ACC112 (cell line): ENCODE data around the gene SYPL2.

ENCODE experiments used
- H2AFZ ChIP-seq: fragments of 200-600 bp; sonication (generic); one replicate; pipeline ENCODE4 v1.6.0; 2017; ENCODE audit warnings: antibody characterized with exemption, low read length; ENCODE audit not compliant: unreplicated experiment
- H3K27ac ChIP-seq: fragments of 200-600 bp; sonication (generic); 2 replicates; pipeline ENCODE4 v1.5.1; 2014; ENCODE audit warnings: low read depth, mild to moderate bottlenecking, antibody characterized with exemption, low read length, moderate library complexity
- H3K27me3 ChIP-seq: fragments of 200-600 bp; sonication (generic); 2 replicates; pipeline ENCODE4 v1.6.1; 2014; ENCODE audit warnings: mild to moderate bottlenecking, antibody characterized with exemption, low read length, moderate library complexity, mixed read lengths; ENCODE audit not compliant: insufficient read depth
- H3K36me3 ChIP-seq: fragments of 200-600 bp; sonication (generic); 2 replicates; pipeline ENCODE4 v1.6.1; 2016; ENCODE audit warnings: mild to moderate bottlenecking, antibody characterized with exemption, low read length, moderate library complexity, mixed read lengths; ENCODE audit not compliant: insufficient read depth
- H3K4me1 ChIP-seq: fragments of 200-600 bp; sonication (generic); one replicate; pipeline ENCODE4 v1.6.1; 2016; ENCODE audit warnings: low read length, mixed read lengths; ENCODE audit not compliant: insufficient read depth, unreplicated experiment, control insufficient read depth
- H3K4me3 ChIP-seq: fragments of 200-600 bp; sonication (generic); 2 replicates; pipeline ENCODE4 v1.5.1; 2014; ENCODE audit warnings: mild to moderate bottlenecking, low read depth, low read length
- H3K79me2 ChIP-seq: fragments of 200-600 bp; sonication (generic); one replicate; pipeline ENCODE4 v1.6.0; 2016; ENCODE audit warnings: low read length; ENCODE audit not compliant: control insufficient read depth, unreplicated experiment, insufficient read depth

SYPL2 gene

DNA sequence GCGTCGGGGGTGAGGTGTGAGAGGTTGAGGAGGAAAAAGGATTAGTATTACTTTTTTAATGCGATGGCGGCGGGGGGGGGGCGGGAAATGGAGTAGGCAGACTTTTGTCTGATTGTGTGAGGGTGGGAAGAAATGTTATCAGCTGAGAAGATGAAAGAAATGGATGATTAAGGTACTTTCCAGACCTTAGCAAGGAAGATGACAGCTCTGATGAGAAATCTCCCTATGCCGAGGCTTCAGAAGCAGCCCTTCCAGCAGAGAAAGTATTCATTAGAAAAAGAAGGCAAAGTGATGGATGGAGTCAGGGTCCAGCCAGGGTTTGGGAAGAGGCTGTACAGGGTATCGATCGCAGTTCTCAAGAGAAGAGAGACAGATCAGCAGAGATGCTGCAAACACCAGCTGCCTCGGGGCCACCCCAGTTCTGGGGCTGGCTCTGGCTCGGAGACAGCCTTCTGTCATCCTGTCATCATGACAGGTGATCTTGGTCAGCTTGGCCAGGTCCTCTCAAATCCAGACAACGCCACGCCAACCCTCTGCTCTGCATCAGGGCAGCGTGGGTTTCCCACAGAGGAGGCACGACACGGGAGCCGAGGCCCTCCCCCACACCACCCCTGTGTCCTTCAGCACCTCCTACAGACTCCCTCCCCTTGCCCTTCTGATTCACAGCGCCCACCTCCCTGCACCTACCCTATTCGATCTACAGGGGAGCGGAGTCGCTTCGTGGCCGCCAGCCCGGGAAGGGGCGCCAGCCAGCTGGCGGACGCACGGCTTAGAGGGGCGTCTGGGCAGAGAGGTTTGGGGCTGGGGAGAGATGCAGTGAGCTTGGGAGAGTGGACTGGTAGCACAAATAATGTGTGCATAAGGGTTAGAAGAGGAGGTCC lies 16.7 kb downstream of the SYPL2 start:
- peaks cover 49% of the 10 kb centered on the region for H3K27me3 ChIP-seq
- no peaks in the 10 kb centered on the region for H3K79me2 ChIP-seq
- H3K4me3 ChIP-seq: peak overlapping the region; percentile 80
- peak overlapping the region; percentile 87 for H2AFZ ChIP-seq
- peaks cover 15% of the 10 kb centered on the region for H3K4me1 ChIP-seq
- H3K27ac ChIP-seq: no peak overlapping the region
- H3K36me3 ChIP-seq: no peaks in the 10 kb centered on the region

DNA sequence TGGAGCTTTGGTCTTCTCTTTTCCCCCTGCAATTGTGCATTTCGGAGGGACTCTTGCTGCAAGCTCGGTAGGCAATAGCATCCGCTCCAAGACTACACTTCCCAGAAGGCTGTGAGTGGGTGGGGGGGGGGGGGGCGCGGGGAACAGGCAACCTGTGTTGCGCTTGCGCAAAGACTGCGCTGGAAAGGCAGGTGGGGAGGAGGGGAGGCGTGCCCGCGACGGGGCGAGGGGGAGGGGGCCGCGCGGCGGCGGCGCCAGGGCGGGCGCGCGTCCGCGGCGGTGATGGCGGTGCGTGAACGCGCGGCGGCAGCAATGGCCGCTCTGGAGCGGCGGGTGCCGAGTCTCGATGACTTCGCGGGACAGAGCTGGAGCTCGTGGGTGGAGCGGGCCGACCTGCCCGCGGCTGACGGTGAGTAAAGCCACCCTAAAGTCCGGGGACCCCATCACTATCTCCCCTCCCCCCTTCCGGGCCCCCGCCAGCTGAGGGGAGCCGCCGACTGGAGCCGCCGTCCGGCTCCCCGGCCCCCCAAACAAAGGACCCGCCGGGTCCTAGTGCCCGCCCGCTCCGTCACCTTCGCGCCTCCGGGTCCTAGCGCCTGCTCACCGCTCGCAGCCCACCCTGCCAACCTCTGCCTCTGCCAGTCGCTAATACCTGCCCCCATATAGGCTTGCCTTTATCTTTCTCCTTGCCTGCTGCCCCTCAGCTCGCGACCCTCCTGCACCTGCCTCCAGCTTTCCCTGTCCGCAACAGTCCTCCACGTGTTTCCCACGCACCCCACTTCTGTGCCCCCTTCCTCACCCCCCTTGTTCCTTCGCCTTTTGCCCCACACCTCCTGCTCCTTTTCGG lies 17.5 kb downstream of the SYPL2 start, which contains the start of gene ATXN7L2:
ATXN7L2 (plus strand) TSS at position 234 of the 847 bp plus-strand sequence; CDS start at position 283, 49 bp downstream.
- H3K27ac ChIP-seq: peak within 1 kb of the TSS; percentile 80

DNA sequence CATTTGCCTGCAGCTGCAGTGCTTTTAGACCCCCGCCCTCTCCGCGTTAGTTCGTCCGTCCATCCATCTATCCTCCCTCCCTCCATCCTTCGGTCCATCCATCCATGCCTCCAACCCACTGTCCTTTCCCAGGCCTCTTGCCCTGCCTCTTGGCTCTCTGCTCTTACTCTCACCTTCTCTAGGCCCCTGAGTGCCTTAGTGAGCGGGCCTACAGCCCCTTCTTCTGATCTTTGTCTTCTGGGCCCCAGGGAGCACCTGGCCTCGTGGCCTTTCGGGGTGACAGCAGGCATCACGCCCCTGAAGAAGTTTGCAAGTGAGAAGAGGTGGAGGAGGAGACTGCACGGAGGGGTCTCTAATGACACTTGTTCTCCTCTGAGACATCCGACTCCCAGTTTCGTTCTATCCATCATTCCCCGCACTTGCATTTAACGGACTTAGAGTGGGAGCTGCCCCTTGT lies 18.2 kb downstream of the SYPL2 start:
- Histone ChIP-seq H3K27ac (peak overlapping the region; percentile 80; the same call in 1 of the 2 replicates), H2AFZ (peak overlapping the region; percentile 72), H3K36me3 (no peaks in the 10 kb centered on the region), H3K4me1 (peaks cover 15% of the 10 kb centered on the region), H3K27me3 (peaks cover 34% of the 10 kb centered on the region), H3K4me3 (peak overlapping the region; percentile 87), H3K79me2 (no peaks in the 10 kb centered on the region)

More for the DNA sequence above, 17.5 kb downstream of the SYPL2 start, which contains the start of gene ATXN7L2:
- Histone ChIP-seq H3K4me1 (peaks cover 15% of the 10 kb centered on the region), H2AFZ (peak within 1 kb of the TSS; percentile 87), H3K79me2 (no peaks in the 10 kb centered on the region), H3K27me3 (peaks cover 40% of the 10 kb centered on the region), H3K36me3 (no peaks in the 10 kb centered on the region), H3K4me3 (peak within 1 kb of the TSS; percentile 87)

DNA sequence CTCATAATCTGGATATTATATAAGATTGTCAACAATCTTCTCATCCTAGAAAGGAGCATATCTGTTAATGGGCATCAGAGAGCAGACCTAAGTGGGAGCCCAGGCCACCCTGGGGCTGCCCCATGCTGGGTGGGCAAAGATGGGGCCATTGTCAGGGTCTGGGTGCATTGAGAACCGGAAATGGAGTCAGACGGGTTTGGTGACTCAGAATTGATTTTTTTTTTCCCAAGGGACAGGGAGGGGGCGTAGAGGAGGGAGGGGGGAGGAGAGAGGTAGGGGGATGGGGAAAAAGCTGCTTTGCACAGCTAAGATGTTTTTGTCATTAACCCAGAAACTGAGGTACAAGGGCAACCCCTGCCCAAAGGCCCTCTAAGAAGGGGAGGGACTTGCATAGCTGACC lies 18.7 kb downstream of the SYPL2 start:
- Histone ChIP-seq H3K4me1 (peaks cover 15% of the 10 kb centered on the region), H3K27ac (peak overlapping the region; percentile 80; the same call in 1 of the 2 replicates), H2AFZ (peak overlapping the region; percentile 72), H3K27me3 (peaks cover 31% of the 10 kb centered on the region), H3K79me2 (no peaks in the 10 kb centered on the region), H3K36me3 (no peaks in the 10 kb centered on the region), H3K4me3 (peak overlapping the region; percentile 87)

DNA sequence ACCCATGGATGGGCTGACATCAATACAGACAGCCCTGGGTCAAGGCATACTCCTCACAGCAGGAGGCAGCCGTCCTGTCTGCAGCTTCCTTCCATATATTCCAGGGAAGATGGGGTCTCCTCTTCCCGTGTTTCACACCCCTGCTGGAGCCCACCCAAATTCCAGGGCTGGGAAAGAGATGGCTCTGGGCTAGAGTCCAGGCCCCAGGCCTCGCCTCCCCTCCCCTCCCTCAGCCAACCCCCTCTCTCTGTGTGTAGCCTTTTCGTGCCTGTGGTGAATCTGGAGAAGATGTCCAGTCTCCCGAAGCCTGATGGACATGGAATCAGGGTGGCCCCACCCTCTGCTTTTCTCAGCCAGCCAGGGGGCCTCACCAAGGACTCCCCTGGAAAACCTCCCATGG lies 20.9 kb downstream of the SYPL2 start:
- Histone ChIP-seq H3K36me3 (no peaks in the 10 kb centered on the region), H2AFZ (no peak overlapping the region), H3K27ac (no peak overlapping the region), H3K79me2 (no peaks in the 10 kb centered on the region), H3K4me1 (peaks cover 15% of the 10 kb centered on the region), H3K4me3 (no peak overlapping the region), H3K27me3 (peaks cover 9% of the 10 kb centered on the region)

DNA sequence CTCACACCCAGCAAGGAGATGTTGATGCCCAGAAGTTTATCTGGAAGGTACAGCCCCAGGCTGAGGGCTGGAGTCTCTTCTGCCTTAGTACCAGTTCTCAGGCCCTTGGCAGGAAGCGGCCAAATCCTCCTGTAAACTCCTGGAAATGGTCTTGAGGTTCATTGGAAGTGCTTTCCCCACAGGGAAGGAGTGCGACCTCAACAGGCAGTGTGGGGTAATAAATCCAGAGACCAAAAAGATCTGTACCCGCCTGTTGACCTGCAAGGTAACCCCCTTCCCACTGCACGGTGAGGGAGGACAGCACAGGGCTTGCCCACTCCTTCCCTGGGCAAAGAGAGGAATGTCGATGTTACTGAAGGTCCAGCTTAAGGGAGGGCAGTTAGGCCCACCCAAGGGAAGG lies 21.9 kb downstream of the SYPL2 start:
- Histone ChIP-seq H3K36me3 (no peaks in the 10 kb centered on the region), H3K27me3 (peaks cover under 1% of the 10 kb centered on the region; the same call in 1 of the 2 replicates), H2AFZ (no peak overlapping the region), H3K4me1 (peaks cover 18% of the 10 kb centered on the region), H3K4me3 (no peak overlapping the region), H3K27ac (no peak overlapping the region), H3K79me2 (no peaks in the 10 kb centered on the region)

DNA sequence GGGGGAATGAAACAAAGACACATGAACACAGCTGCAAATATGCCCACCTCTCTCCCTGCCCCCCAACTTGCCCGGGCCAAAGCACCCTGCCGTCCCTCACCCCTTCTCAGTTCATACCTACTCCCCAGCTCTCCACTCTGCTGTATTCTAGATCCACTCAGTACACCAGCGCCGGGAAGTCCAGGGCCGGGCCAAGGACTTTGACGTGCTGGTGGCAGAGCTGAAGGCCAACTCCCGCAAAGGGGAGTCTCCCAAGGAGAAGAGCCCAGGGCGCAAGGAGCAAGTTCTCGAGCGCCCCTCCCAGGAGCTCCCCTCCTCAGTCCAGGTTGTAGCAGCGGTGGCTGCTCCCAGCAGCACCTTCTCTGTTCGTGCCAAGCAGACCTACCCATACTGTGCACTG lies 22.4 kb downstream of the SYPL2 start:
- Histone ChIP-seq H3K4me3 (no peak overlapping the region), H2AFZ (no peak overlapping the region), H3K4me1 (peaks cover 22% of the 10 kb centered on the region), H3K27ac (no peak overlapping the region), H3K27me3 (no peaks in the 10 kb centered on the region), H3K79me2 (no peaks in the 10 kb centered on the region), H3K36me3 (no peaks in the 10 kb centered on the region)

DNA sequence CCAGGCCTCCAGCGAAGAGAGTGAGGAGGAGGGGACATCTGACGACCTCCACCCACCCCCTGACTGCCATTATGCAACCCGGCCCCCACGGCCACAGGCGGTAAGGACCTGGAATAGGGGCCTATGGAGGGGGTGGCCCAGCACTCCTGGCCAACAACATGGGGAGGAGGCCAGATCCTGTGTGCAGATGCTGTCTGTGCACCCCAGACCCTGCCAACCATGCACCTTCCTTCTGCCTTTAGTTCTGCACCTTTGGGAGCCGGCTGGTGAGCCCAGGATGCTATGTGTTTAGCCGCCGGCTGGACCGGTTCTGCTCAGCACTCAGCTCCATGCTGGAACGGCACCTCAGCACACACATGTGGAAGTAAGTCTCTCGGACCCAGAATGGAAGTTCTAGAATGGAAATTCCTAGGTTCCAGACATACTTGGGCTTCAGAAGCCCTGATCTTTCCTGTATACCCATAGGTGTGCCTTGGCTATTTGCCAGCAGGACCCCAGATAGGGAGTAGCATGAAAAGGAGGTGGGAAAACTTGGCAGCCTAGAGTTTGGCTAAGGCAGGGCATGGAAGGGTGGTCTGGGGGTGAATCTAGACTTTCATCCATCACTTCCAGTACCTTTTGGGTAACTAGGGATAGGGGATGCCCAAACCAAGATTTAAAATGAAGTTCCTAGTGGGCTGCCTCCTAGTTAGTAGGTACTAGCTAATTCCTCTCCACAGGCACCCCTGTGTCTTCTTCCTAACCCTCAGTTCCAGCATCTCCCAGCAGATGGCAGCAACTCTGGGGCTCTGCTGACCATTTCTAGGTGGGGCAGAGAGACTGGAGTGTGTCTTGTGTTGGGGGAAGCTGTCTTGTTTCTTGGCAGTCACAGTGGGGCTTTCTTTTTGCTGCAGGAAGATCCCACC lies 23.9 kb downstream of the SYPL2 start:
- no peaks in the 10 kb centered on the region for H3K36me3 ChIP-seq
- peaks cover 20% of the 10 kb centered on the region for H3K4me1 ChIP-seq
- H2AFZ ChIP-seq: no peak overlapping the region

DNA sequence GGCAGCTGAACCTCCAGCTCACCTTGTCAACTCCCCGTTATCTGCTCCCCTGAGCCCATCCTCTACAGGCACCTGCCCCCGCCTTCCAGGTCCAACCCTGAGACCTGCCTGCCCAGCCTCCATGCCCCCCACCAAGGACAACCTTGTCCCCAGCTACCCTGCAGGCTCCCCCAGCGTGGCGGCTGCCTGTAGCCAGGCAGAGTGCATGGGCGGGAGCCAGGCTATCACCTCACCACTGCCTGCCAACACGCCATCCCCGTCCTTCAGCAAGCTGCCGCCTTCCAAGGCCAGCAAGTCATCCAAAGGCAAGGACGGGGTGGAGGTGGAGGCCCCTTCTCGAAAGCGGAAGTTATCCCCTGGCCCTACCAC lies 24.6 kb downstream of the SYPL2 start:
- no peaks in the 10 kb centered on the region for H3K36me3 ChIP-seq

More for the DNA sequence above, 23.9 kb downstream of the SYPL2 start:
- peaks cover 6% of the 10 kb centered on the region for H3K79me2 ChIP-seq
- no peaks in the 10 kb centered on the region for H3K27me3 ChIP-seq
- no peak overlapping the region for H3K4me3 ChIP-seq
- H3K27ac ChIP-seq: no peak overlapping the region

DNA sequence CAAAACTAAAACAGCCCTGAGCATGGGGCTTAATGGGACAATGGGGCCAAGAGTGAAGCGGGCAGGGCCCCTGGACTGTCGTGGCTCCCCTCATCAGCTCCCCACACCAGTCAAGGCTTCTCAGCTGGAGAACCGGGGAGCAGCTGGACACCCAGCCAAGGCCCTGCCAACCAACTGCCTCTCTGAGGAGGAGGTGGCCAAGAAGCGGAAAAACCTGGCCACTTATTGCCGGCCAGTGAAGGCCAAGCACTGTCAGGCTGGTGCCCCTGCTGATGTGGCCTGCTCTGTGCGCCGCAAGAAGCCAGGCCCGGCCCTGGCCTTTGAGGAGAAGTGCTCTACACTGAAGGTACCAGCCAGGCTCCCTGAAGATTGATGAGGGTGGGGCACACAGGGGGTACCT lies 25.0 kb downstream of the SYPL2 start:
- H3K79me2 ChIP-seq: peaks cover 6% of the 10 kb centered on the region
- no peak overlapping the region for H2AFZ ChIP-seq
- no peaks in the 10 kb centered on the region for H3K36me3 ChIP-seq
- H3K27ac ChIP-seq: no peak overlapping the region
- no peaks in the 10 kb centered on the region for H3K27me3 ChIP-seq
- no peak overlapping the region for H3K4me3 ChIP-seq
- H3K4me1 ChIP-seq: peaks cover 17% of the 10 kb centered on the region

More for the DNA sequence above, 24.6 kb downstream of the SYPL2 start:
- no peak overlapping the region for H2AFZ ChIP-seq
- H3K4me1 ChIP-seq: peaks cover 17% of the 10 kb centered on the region
- no peak overlapping the region for H3K4me3 ChIP-seq
- H3K27me3 ChIP-seq: no peaks in the 10 kb centered on the region
- peaks cover 6% of the 10 kb centered on the region for H3K79me2 ChIP-seq
- no peak overlapping the region for H3K27ac ChIP-seq
